Ovary (tissue), 9 donors: Measurements from ENCODE around the gene EFNA5. TPM values are rescaled to one million over a fixed set of nuclear protein-coding genes. Genes with fewer than 3 reads are reported as not detected.

Experiments
- DNase-seq, 5 donors: peaks; one replicate each; pipeline ENCODE4 v3.0.0-alpha.2; 2019 to 2020
- H3K27ac ChIP-seq, 2 donors: fragments of 200-600 bp; one replicate each; pipeline versions ENCODE4 v1.5.1 to v1.8.0; 2019 to 2022
- H3K27me3 ChIP-seq: fragments of 200-600 bp; one replicate; pipeline ENCODE4 v1.8.0; 2022
- H3K36me3 ChIP-seq: fragments of 200-600 bp; sonication (generic); one replicate; pipeline ENCODE4 v1.5.1; 2019
- H3K4me1 ChIP-seq: one replicate; pipeline ENCODE4 v1.8.1; 2013; ENCODE audit warnings: mild to moderate bottlenecking, moderate library complexity; ENCODE audit not compliant: insufficient read depth
- H3K4me3 ChIP-seq: fragments of 200-600 bp; sonication (generic); one replicate; pipeline ENCODE4 v1.5.1; 2017
- H3K9me3 ChIP-seq, 2 donors: fragments of 200-600 bp in 1 of 2; sonication (generic) in 1 of 2; one replicate each; pipeline versions ENCODE4 v1.5.1 to v1.8.1; 2013 to 2019; ENCODE audit warnings: mild to moderate bottlenecking in 1 of 2, moderate library complexity in 1 of 2
- CTCF ChIP-seq, 3 donors: fragments of 450-650 bp in 2 of 3; fragments of 200-600 bp in 1 of 3; IDR thresholded peaks; one replicate each; pipeline versions ENCODE4 v1.5.1 to v1.8.0; 2016 to 2022; ENCODE audit warnings: antibody characterized with exemption in 3 of 3, mild to moderate bottlenecking in 1 of 3
- EP300 ChIP-seq: sonication (generic); formaldehyde crosslinking; IDR thresholded peaks from one replicate; pipeline ENCODE4 v1.6.1; 2017; ENCODE audit warnings: antibody characterized with exemption
- POLR2A ChIP-seq: fragments of 450-650 bp; IDR thresholded peaks from one replicate; pipeline ENCODE4 v1.6.1; 2017; ENCODE audit warnings: antibody characterized with exemption, mild to moderate bottlenecking, moderate library complexity
- WGBS, 3 donors: extraction: QIAGEN DNeasy Blood & Tissue Kit in 1 of 3; methylation state at CpG; one replicate each; pipeline versions ENCODE4 v1.1.5 to v1.1.7; 2013 to 2017; 5-methylcytosine and 5-hydroxymethylcytosine counted together
- intact Hi-C, 4 donors: fragments of 100-400 bp; cut with DNase I; formaldehyde crosslinking; loops; one replicate each; pipeline versions ENCODE4 v1.11.0 to v1.15.1; 2022 to 2023
- polyA plus RNA-seq, 2 donors: library from polyadenylated mRNA; stranded (reverse); fragments of 200-250 nt in 1 of 2; fragments of 350-450 nt in 1 of 2; fragmentation: Illumina TruSeq in 1 of 2; extraction: RNeasy Lipid Tissue Mini Kit (QIAGEN cat#74804) in 1 of 2; gene quantifications; one replicate each; pipeline ENCODE4 v1.2.3, GENCODE V29; 2013 to 2014
- total RNA-seq, 7 donors: library from RNA; depleted of rRNA in 2 of 7; stranded (reverse); fragments of >200 nt in 2 of 7; fragmentation: NEBNext Ultra II Directional in 3 of 7; extraction: Animal tissue kit (Norgen Biotek cat#: 25700) in 3 of 7; gene quantifications; one replicate each; pipeline versions ENCODE4 v1.1.0 to v1.2.4, GENCODE V29; 2016 to 2023
- donor health status: DM: no; HTN: no; CAD: no; lungs with moderate emphysema.
- donor health status: DM: no; HTN: no; CAD: no.
- donor health status: Bipolar disorder and iron deficiency.
- donor health status: DM: yes; HTN: yes; CAD: no.
- donor health status: DM: no; HTN: no; CAD: no.
- donor health status: DM: yes; HTN: yes; CAD: no.

The EFNA5 gene
- total and polyA plus RNA-seq, 9 donors, result 1.5 to 20.6 (median 7.7) TPM

- no peaks in the 10 kb centered on the region for H3K36me3 ChIP-seq
- intact Hi-C loops, result no loop called here
- no peak overlapping the region for H3K27ac ChIP-seq
- DNase-seq, result no peak
- no peaks in the 10 kb centered on the region for H3K27me3 ChIP-seq
- 56 to 66% (median 57%) methylated on average over 6 of the region's 6 CpGs for WGBS, 3 donors
- H3K9me3 ChIP-seq, result no peaks in the 10 kb centered on the region
- no peak for TF ChIP-seq EP300
- TF ChIP-seq CTCF (IDR thresholded peaks at IDR 0.05), result no peak
- TF ChIP-seq POLR2A, result no peak
- H3K4me3 ChIP-seq, result no peak overlapping the region
- H3K4me1 ChIP-seq, result no peaks in the 10 kb centered on the region
Observed at GRCh38 chr5:107370396-107370968, 300.3 kb downstream of the EFNA5 start.

- Histone ChIP-seq H3K27me3 (no peaks in the 10 kb centered on the region), H3K36me3 (no peaks in the 10 kb centered on the region), H3K4me1 (no peaks in the 10 kb centered on the region), H3K9me3 (no peaks in the 10 kb centered on the region), H3K4me3 (no peak overlapping the region), H3K27ac (no peak overlapping the region)
- DNase-seq, result no peak
- TF ChIP-seq POLR2A, result no peak
- no peak for TF ChIP-seq CTCF (IDR thresholded peaks at IDR 0.05)
- no peak for TF ChIP-seq EP300
- intact Hi-C loops, result no loop called here
- WGBS, 3 donors, result 92 to 100% (median 96%) methylated on average over 1 of the region's 1 CpG
Observed at GRCh38 chr5:107369622-107370021, 301.1 kb downstream of the EFNA5 start.

- DNase-seq, result no peak
- Histone ChIP-seq H3K27me3 (no peaks in the 10 kb centered on the region), H3K4me1 (no peaks in the 10 kb centered on the region), H3K9me3 (no peaks in the 10 kb centered on the region), H3K36me3 (no peaks in the 10 kb centered on the region), H3K4me3 (no peak overlapping the region), H3K27ac (no peak overlapping the region)
- 81 to 88% (median 83%) methylated on average over 7 of the region's 7 CpGs for WGBS, 3 donors
- intact Hi-C loops, result no loop called here
- no peak for TF ChIP-seq POLR2A
- no peak for TF ChIP-seq EP300
- TF ChIP-seq CTCF (IDR thresholded peaks at IDR 0.05), result no peak
Observed at GRCh38 chr5:107368615-107369014, 302.1 kb downstream of the EFNA5 start.

GRCh38 chr5:107367939-107368338, 302.8 kb downstream of the EFNA5 start:
- intact Hi-C loops, result no loop called here
- no peak for TF ChIP-seq EP300
- TF ChIP-seq CTCF (IDR thresholded peaks at IDR 0.05), result no peak
- no peak for TF ChIP-seq POLR2A
- H3K9me3 ChIP-seq, result no peaks in the 10 kb centered on the region
- 76 to 85% (median 78%) methylated on average over 2 of the region's 2 CpGs for WGBS, 3 donors
- no peaks in the 10 kb centered on the region for H3K4me1 ChIP-seq
- no peak for DNase-seq
- H3K27me3 ChIP-seq, result no peaks in the 10 kb centered on the region
- no peak overlapping the region for H3K4me3 ChIP-seq
- no peak overlapping the region for H3K27ac ChIP-seq
- H3K36me3 ChIP-seq, result no peaks in the 10 kb centered on the region
